Measurements from ENCODE around the gene DDX31.

GRCh38 chr9:132673355-132673754, 3.6 kb upstream of the DDX31 start:
- TF ChIP-seq CTCF (IDR thresholded peaks at IDR 0.05) (no peak), POLR2A (IDR thresholded peaks at IDR 0.05) (no peak)

Data from lower leg skin (tissue), 3 donors.